Measurements from ENCODE around the gene ASMT.

- TF ChIP-seq L3MBTL2 (conservative IDR thresholded peaks at IDR 0.05) (no peak), FOXA1 (IDR thresholded peaks at IDR 0.05) (no peak), ELF4 (IDR thresholded peaks at IDR 0.05) (no peak), FOXM1 (IDR thresholded peaks at IDR 0.05; ENCODE audit: borderline replicate concordance) (no peak), ZNF384 (IDR thresholded peaks at IDR 0.05) (no peak), SP1 (IDR thresholded peaks at IDR 0.05) (no peak), HDGF (IDR thresholded peaks at IDR 0.05; ENCODE audit: borderline replicate concordance) (no peak), TARDBP (IDR thresholded peaks at IDR 0.05) (no peak), SUZ12 (IDR thresholded peaks at IDR 0.05) (no peak), BHLHE40 (IDR thresholded peaks at IDR 0.05; ENCODE audit: borderline replicate concordance) (no peak), FOXK2 (IDR thresholded peaks at IDR 0.05) (no peak), CTBP1 (IDR thresholded peaks at IDR 0.05; ENCODE audit: borderline replicate concordance) (no peak), ARNT (IDR thresholded peaks at IDR 0.05) (no peak), PKNOX1 (IDR thresholded peaks at IDR 0.05) (no peak)
Observed at GRCh38 chrX:1584237-1585011, 30.4 kb upstream of the ASMT start.
